ENCODE results near the gene FRMPD1. TPM values are rescaled to one million over a fixed set of nuclear protein-coding genes. Genes with fewer than 3 reads are reported as not detected.

FRMPD1 gene
- total and polyA plus RNA-seq, 10 of the 15 experiments (the other 5 are each of a cell fraction or from before 2014, with no cell fraction given): 0.01 to 0.08 (median 0.05) TPM; not detected in 6

DNA sequence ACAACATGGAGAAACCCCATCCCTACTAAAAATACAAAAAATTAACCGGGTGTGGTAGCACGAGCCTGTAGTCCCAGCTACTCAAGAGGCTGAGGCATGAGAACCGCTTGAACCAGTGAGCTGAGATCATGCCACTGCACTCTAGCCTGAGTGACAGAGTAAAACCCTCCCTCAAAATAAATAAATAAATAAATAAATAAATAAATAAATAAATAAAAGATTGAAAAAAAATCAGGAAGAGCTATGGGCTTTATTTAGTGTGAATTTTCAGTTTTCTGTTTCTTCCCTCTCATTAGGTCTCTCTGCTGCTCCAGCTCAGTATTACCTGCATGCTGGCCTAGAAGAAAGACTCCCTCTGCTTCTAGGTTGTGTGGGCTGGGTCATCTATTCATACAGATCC, 55.0 kb downstream of the FRMPD1 start (continued):
- TF ChIP-seq CEBPB (IDR thresholded peaks at IDR 0.05; ENCODE audit: borderline replicate concordance in 1 of 2, low read depth in 2 of 2, low read length in 2 of 2): no peak
- no peak for TF ChIP-seq FOXK2 (IDR thresholded peaks at IDR 0.05)
- TF ChIP-seq EED (IDR thresholded peaks at IDR 0.05; ENCODE audit: low read depth): no peak
- TF ChIP-seq ZNF622 (IDR thresholded peaks at IDR 0.05): no peak
- no peak for TF ChIP-seq CBFB (IDR thresholded peaks at IDR 0.05; ENCODE audit: low read depth)
- no peak for TF ChIP-seq RFX5 (IDR thresholded peaks at IDR 0.05; ENCODE audit: low read depth, low read length)

DNA sequence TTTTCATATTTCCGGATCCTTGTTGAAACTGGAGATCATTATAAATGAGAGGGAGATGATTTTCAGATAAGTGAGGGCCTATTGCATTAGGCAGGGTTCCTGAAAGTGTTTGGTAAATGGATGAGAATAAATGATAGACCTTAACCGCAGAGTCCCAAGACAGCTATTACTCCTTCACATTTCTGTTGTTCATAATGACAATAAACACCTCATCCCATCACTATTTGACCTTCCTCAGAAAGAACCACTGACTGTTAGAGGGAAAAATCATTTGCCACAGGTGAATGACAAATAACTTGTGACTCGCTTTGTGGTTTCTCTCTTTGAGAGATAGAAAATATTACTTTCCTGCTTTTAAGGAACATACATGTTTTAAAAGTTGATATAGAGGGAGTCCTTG, 55.5 kb downstream of the FRMPD1 start:
- Histone ChIP-seq H3K27ac (ENCODE audit: control insufficient read depth, insufficient read depth) (no peak overlapping the region), H4K20me1 (ENCODE audit: control insufficient read depth, insufficient read depth) (no peaks in the 10 kb centered on the region), H3K36me3 (ENCODE audit: control insufficient read depth in 2 of 2, insufficient read depth in 2 of 2, low read length in 1 of 2) (no peaks in the 10 kb centered on the region), H3K4me2 (ENCODE audit: control insufficient read depth, insufficient read depth) (no peak overlapping the region), H2AFZ (ENCODE audit: control insufficient read depth, low read depth, low read length) (no peak overlapping the region), H3K79me2 (ENCODE audit: control insufficient read depth, insufficient read depth, low read length) (no peaks in the 10 kb centered on the region), H3K9me3 (replicated peaks; ENCODE audit: control insufficient read depth, insufficient read depth, low read length) (no peaks in the 10 kb centered on the region), H3K4me3 (no peak overlapping the region), H3K9ac (ENCODE audit: control insufficient read depth, insufficient read depth, low read length) (no peak overlapping the region), H3K4me1 (ENCODE audit: control insufficient read depth, insufficient read depth, low read length) (no peaks in the 10 kb centered on the region), H3K27me3 (replicated peaks in 1 of 2; ENCODE audit: control insufficient read depth in 2 of 2, insufficient read depth in 2 of 2, low read length in 1 of 2) (peaks cover 0 to 2% of the 10 kb centered on the region in 2 experiments; a peak in 2 of 4 replicates)
- BruUV-seq (replicated peaks): no TSS peak
- DNase-seq (ENCODE audit: low read depth, low spot score) (no peak), FAIRE-seq (no peak), ATAC-seq (no peak)
- no peak for TF ChIP-seq ESRRA (IDR thresholded peaks at IDR 0.05; ENCODE audit: low read length)
- TF ChIP-seq, protein P1, sequence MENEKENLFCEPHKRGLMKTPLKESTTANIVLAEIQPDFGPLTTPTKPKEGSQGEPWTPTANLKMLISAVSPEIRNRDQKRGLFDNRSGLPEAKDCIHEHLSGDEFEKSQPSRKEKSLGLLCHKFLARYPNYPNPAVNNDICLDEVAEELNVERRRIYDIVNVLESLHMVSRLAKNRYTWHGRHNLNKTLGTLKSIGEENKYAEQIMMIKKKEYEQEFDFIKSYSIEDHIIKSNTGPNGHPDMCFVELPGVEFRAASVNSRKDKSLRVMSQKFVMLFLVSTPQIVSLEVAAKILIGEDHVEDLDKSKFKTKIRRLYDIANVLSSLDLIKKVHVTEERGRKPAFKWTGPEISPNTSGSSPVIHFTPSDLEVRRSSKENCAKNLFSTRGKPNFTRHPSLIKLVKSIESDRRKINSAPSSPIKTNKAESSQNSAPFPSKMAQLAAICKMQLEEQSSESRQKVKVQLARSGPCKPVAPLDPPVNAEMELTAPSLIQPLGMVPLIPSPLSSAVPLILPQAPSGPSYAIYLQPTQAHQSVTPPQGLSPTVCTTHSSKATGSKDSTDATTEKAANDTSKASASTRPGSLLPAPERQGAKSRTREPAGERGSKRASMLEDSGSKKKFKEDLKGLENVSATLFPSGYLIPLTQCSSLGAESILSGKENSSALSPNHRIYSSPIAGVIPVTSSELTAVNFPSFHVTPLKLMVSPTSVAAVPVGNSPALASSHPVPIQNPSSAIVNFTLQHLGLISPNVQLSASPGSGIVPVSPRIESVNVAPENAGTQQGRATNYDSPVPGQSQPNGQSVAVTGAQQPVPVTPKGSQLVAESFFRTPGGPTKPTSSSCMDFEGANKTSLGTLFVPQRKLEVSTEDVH (IDR thresholded peaks at IDR 0.05; ENCODE audit: low read depth, partially characterized antibody): no peak
- TF ChIP-seq NFXL1 (IDR thresholded peaks at IDR 0.05; ENCODE audit: borderline replicate concordance): no peak
- no peak for TF ChIP-seq CBX3 (IDR thresholded peaks at IDR 0.05; ENCODE audit: borderline replicate concordance, low read depth)
- no peak for TF ChIP-seq NFYB (IDR thresholded peaks at IDR 0.05; ENCODE audit: insufficient read depth, low read depth, low read length)
- no peak for TF ChIP-seq SIN3A (IDR thresholded peaks at IDR 0.05; ENCODE audit: low read depth, low read length)
- TF ChIP-seq DPF2 (IDR thresholded peaks at IDR 0.05): no peak
- TF ChIP-seq ETV6 (conservative IDR thresholded peaks at IDR 0.05 in 1 of 2, IDR thresholded peaks at IDR 0.05 in 1 of 2; ENCODE audit: borderline replicate concordance in 1 of 2, low read depth in 1 of 2): no peak
- no peak for TF ChIP-seq SP1 (IDR thresholded peaks at IDR 0.05; ENCODE audit: low read depth, low read length)
- no peak for TF ChIP-seq RAD51 (IDR thresholded peaks at IDR 0.05)
- TF ChIP-seq NR2C2 (IDR thresholded peaks at IDR 0.05; ENCODE audit: borderline replicate concordance, control insufficient read depth, insufficient read length, low read depth): no peak
- SMC1A ChIA-PET (ENCODE audit: uncharacterized antibody, unreplicated experiment): no interaction called here
- intact Hi-C loops (cut with micrococcal nuclease; ENCODE audit: unreplicated experiment): no loop called here
- in situ Hi-C loops (cut with MboI): no loop called here
- RAD21 ChIA-PET (ENCODE audit: unreplicated experiment): no interaction called here
- POLR2A ChIA-PET: no interaction called here
- 30% methylated on average over 3 of the region's 3 CpGs for WGBS (ENCODE audit: insufficient coverage, insufficient replicate concordance, low lambda C conversion rate, missing lambda C conversion rate)
- CTCF ChIA-PET: interaction anchor here (0.6 to 1.4 kb wide), 3 partner anchors 15 to 484 kb away, joined by 3 read pairs; no protein-coding TSS in a partner anchor

Measured in GM12878 (cell line).